H9 (cell line): ENCODE data around the gene TAF4B. TPM values are rescaled to one million over a fixed set of nuclear protein-coding genes. Genes with fewer than 3 reads are reported as not detected.
"Not testable (repeated sequence)": the region's sequence is repeated elsewhere in the genome, so short reads cannot be mapped to it uniquely, and the experiment has no call there.

Experiments
- DNase-seq: peaks from one replicate; pipeline ENCODE4 v3.0.0-alpha.2; 2017
- H2AFZ ChIP-seq: one replicate; pipeline ENCODE4 v1.6.1; 2013; ENCODE audit warnings: mild to moderate bottlenecking, low read length, control low read depth, moderate library complexity
- H2AK5ac ChIP-seq: 2 replicates; pipeline ENCODE4 v1.6.1; 2013; ENCODE audit warnings: low read length, control low read depth, mixed read lengths; ENCODE audit not compliant: insufficient read length
- H2BK120ac ChIP-seq: one replicate; pipeline ENCODE4 v1.6.1; 2013; ENCODE audit warnings: low read depth, mild to moderate bottlenecking, low read length, control low read depth, inconsistent platforms; ENCODE audit not compliant: poor library complexity, severe bottlenecking
- H2BK12ac ChIP-seq: 2 replicates; pipeline ENCODE4 v1.6.1; 2013; ENCODE audit warnings: low read length, control low read depth, mixed read lengths, low read depth; ENCODE audit not compliant: insufficient read length
- H2BK15ac ChIP-seq: 2 replicates; pipeline ENCODE4 v1.6.1; 2013; ENCODE audit warnings: low read depth, low read length, control low read depth
- H2BK20ac ChIP-seq: one replicate; pipeline ENCODE4 v1.6.1; 2013; ENCODE audit warnings: low read depth, mild to moderate bottlenecking, low read length, control low read depth, inconsistent platforms; ENCODE audit not compliant: poor library complexity, severe bottlenecking
- H2BK5ac ChIP-seq: 2 replicates; pipeline ENCODE4 v1.6.1; 2013; ENCODE audit warnings: low read length, control low read depth, mixed read lengths; ENCODE audit not compliant: insufficient read length
- H3K14ac ChIP-seq: 2 replicates; pipeline ENCODE4 v1.6.1; 2013; ENCODE audit warnings: low read length, control low read depth; ENCODE audit not compliant: insufficient read depth
- H3K18ac ChIP-seq: 2 replicates; pipeline ENCODE4 v1.6.1; 2013; ENCODE audit warnings: low read depth, mild to moderate bottlenecking, mixed read lengths, low read length, control low read depth; ENCODE audit not compliant: insufficient read length
- H3K23ac ChIP-seq: 2 replicates; pipeline ENCODE4 v1.6.1; 2013; ENCODE audit warnings: low read length, control low read depth, mixed read lengths, low read depth; ENCODE audit not compliant: insufficient read length
- H3K23me2 ChIP-seq: 2 replicates; pipeline ENCODE4 v1.6.1; 2013; ENCODE audit warnings: low read depth, mild to moderate bottlenecking, mixed read lengths, low read length, control low read depth; ENCODE audit not compliant: insufficient read length, poor library complexity, severe bottlenecking
- H3K27ac ChIP-seq: 2 replicates; pipeline ENCODE4 v1.5.1; 2013; ENCODE audit warnings: low read length, control low read depth, mixed read lengths, low read depth; ENCODE audit not compliant: insufficient read length
- H3K27me3 ChIP-seq: 2 replicates; pipeline ENCODE4 v1.6.1; 2013; ENCODE audit warnings: low read length, control low read depth, inconsistent platforms; ENCODE audit not compliant: insufficient read depth
- H3K4ac ChIP-seq: 2 replicates; pipeline ENCODE4 v1.6.1; 2013; ENCODE audit warnings: low read depth, mild to moderate bottlenecking, control low read depth, inconsistent platforms, low read length, moderate library complexity
- H3K4me1 ChIP-seq: 2 replicates; pipeline ENCODE4 v1.6.1; 2013; ENCODE audit warnings: low read length, control low read depth, inconsistent platforms; ENCODE audit not compliant: insufficient read depth
- H3K4me2 ChIP-seq: 2 replicates; pipeline ENCODE4 v1.6.1; 2013; ENCODE audit warnings: low read length, control low read depth, mixed read lengths; ENCODE audit not compliant: insufficient read length, insufficient read depth
- H3K56ac ChIP-seq: 2 replicates; pipeline ENCODE4 v1.6.1; 2013; ENCODE audit warnings: low read depth, mild to moderate bottlenecking, mixed read lengths, low read length, control low read depth; ENCODE audit not compliant: insufficient read length
- H3K79me1 ChIP-seq: 2 replicates; pipeline ENCODE4 v1.6.1; 2013; ENCODE audit warnings: low read depth, mild to moderate bottlenecking, moderate library complexity, low read length, control low read depth, inconsistent platforms; ENCODE audit not compliant: insufficient read depth, poor library complexity, severe bottlenecking
- H3K79me2 ChIP-seq: 2 replicates; pipeline ENCODE4 v1.6.1; 2013; ENCODE audit warnings: low read length, control low read depth, inconsistent platforms; ENCODE audit not compliant: insufficient read depth
- H3K9ac ChIP-seq: 2 replicates; pipeline ENCODE4 v1.6.1; 2013; ENCODE audit warnings: low read length, control low read depth, mixed read lengths; ENCODE audit not compliant: insufficient read length; ENCODE audit errors: extremely low read depth
- H3K9me3 ChIP-seq: one replicate; pipeline ENCODE4 v1.6.1; 2013; ENCODE audit warnings: low read depth, low read length, inconsistent platforms; ENCODE audit not compliant: control insufficient read depth
- H3T11ph ChIP-seq: one replicate; pipeline ENCODE4 v1.6.1; 2013; ENCODE audit warnings: mild to moderate bottlenecking, low read length, control low read depth, inconsistent platforms
- H4K20me1 ChIP-seq: one replicate; pipeline ENCODE4 v1.6.1; 2013; ENCODE audit not compliant: control insufficient read depth, insufficient read length, insufficient read depth
- H4K5ac ChIP-seq: 2 replicates; pipeline ENCODE4 v1.6.1; 2013; ENCODE audit warnings: low read depth, mild to moderate bottlenecking, mixed read lengths, low read length, control low read depth; ENCODE audit not compliant: insufficient read length
- H4K8ac ChIP-seq: replicated peaks from 2 replicates; pipeline ENCODE4 v1.6.1; 2013; ENCODE audit warnings: low read length, control low read depth, mixed read lengths, low read depth; ENCODE audit not compliant: insufficient read length
- H4K91ac ChIP-seq: 2 replicates; pipeline ENCODE4 v1.6.1; 2013; ENCODE audit warnings: low read depth, mild to moderate bottlenecking, moderate library complexity, mixed read lengths, low read length, control low read depth; ENCODE audit not compliant: insufficient read length
- H3K27ac Mint-ChIP-seq, 3 experiments: 2 replicates in 2 of 3; 3 replicates in 1 of 3; pipeline ENCODE4 v1.8.0; 2020 to 2021; ENCODE audit warnings: mixed read lengths in 3 of 3, mild to moderate bottlenecking in 1 of 3, moderate library complexity in 1 of 3
- H3K27me3 Mint-ChIP-seq: 2 replicates; pipeline ENCODE4 v1.8.0; 2021; ENCODE audit warnings: low read depth, mild to moderate bottlenecking, moderate library complexity, mixed read lengths
- H3K36me3 Mint-ChIP-seq, 3 experiments: 2 replicates in 2 of 3; 3 replicates in 1 of 3; pipeline ENCODE4 v1.8.0; 2020 to 2021; ENCODE audit warnings: low read depth in 3 of 3, mixed read lengths in 3 of 3; ENCODE audit not compliant: insufficient read depth in 1 of 3
- H3K4me1 Mint-ChIP-seq, 2 experiments: 2 replicates each; pipeline ENCODE4 v1.8.0; 2020; ENCODE audit warnings: mixed read lengths in 2 of 2
- H3K4me3 Mint-ChIP-seq, 2 experiments: 2 replicates in 1 of 2; 3 replicates in 1 of 2; pipeline ENCODE4 v1.8.0; 2020 to 2021; ENCODE audit warnings: mild to moderate bottlenecking in 2 of 2, mixed read lengths in 2 of 2, moderate library complexity in 1 of 2
- H3K9me3 Mint-ChIP-seq, 2 experiments: 2 replicates in 1 of 2; 3 replicates in 1 of 2; pipeline ENCODE4 v1.8.0; 2020; ENCODE audit warnings: mild to moderate bottlenecking in 2 of 2, mixed read lengths in 2 of 2, moderate library complexity in 1 of 2
- CTCF ChIP-seq: fragments of 200-600 bp; sonication (generic); conservative IDR thresholded peaks from 3 replicates; pipeline ENCODE4 v1.8.0; 2021; ENCODE audit warnings: antibody characterized with exemption, mild to moderate bottlenecking
- WGBS: extraction: QIAGEN DNeasy Blood & Tissue Kit; methylation state at CpG from one replicate; pipeline ENCODE4 v1.1.7; 2013; ENCODE audit warnings: missing lambda C conversion rate, low lambda C conversion rate, mixed read lengths; ENCODE audit not compliant: insufficient read length; ENCODE audit errors: extremely low coverage; 5-methylcytosine and 5-hydroxymethylcytosine counted together
- total RNA-seq: library from RNA; stranded (reverse); gene quantifications from 2 replicates; pipeline ENCODE4 v1.2.1, GENCODE V29; 2021

The TAF4B gene
- total RNA-seq, 1 experiment from 2014 or later = 19.8 TPM

DNA sequence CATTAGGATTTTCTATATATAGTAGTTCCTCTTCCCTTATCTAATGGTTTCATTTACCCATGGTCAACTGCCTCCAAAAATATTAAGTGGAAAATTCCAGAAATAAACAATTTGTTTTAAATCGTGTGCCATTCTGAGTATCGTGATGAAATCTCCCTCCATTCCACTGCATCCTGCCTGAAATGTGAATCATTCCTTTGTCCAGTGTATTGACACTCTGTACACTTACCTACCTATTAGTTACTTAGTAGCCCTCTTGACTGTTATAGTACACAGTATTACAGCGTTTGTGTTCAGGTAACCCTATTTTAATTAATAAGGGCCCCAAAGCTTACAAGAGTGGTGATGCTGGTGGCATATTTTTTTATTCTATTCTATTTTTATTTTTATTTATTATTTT is 26.2 kb downstream of the TAF4B start:
- H3K27me3 ChIP-seq = no peaks in the 10 kb centered on the region
- H3K4me2 ChIP-seq = no peak overlapping the region
- H2AK5ac ChIP-seq = no peak overlapping the region
- H3K27ac ChIP-seq = no peak overlapping the region
- WGBS = no CpG with 5 or more reads among the region's 3 CpGs
- Mint-ChIP-seq H3K4me1 (peaks cover 11 to 14% of the 10 kb centered on the region in 2 experiments), H3K9me3 (no peaks in the 10 kb centered on the region), H3K27me3 (no peaks in the 10 kb centered on the region), H3K27ac (no peak overlapping the region), H3K4me3 (no peak overlapping the region), H3K36me3 (no peaks in the 10 kb centered on the region; a peak in 1 of 7 replicates)
- H2AFZ ChIP-seq = no peak overlapping the region
- no peak overlapping the region for H4K8ac ChIP-seq
- no peak overlapping the region for H3K56ac ChIP-seq
- H3K18ac ChIP-seq = no peak overlapping the region
- H2BK15ac ChIP-seq = no peak overlapping the region
- H3K23ac ChIP-seq = no peak overlapping the region
- no peak overlapping the region for H3K4ac ChIP-seq
- no peak for TF ChIP-seq CTCF
- H3K9ac ChIP-seq = no peak overlapping the region
- no peak overlapping the region for H3T11ph ChIP-seq
- no peak overlapping the region for H3K14ac ChIP-seq
- H3K79me1 ChIP-seq = peaks cover 3% of the 10 kb centered on the region
- H3K4me1 ChIP-seq = no peaks in the 10 kb centered on the region
- H2BK20ac ChIP-seq = no peak overlapping the region
- no peaks in the 10 kb centered on the region for H4K20me1 ChIP-seq
- no peaks in the 10 kb centered on the region for H3K9me3 ChIP-seq
- DNase-seq = no peak
- peaks cover 5% of the 10 kb centered on the region; the same call in 1 of the 2 replicates for H3K79me2 ChIP-seq
- no peak overlapping the region for H4K5ac ChIP-seq
- H4K91ac ChIP-seq = no peak overlapping the region
- H3K23me2 ChIP-seq = no peaks in the 10 kb centered on the region
- no peak overlapping the region for H2BK120ac ChIP-seq
- H2BK12ac ChIP-seq = no peak overlapping the region
- H2BK5ac ChIP-seq = no peak overlapping the region

DNA sequence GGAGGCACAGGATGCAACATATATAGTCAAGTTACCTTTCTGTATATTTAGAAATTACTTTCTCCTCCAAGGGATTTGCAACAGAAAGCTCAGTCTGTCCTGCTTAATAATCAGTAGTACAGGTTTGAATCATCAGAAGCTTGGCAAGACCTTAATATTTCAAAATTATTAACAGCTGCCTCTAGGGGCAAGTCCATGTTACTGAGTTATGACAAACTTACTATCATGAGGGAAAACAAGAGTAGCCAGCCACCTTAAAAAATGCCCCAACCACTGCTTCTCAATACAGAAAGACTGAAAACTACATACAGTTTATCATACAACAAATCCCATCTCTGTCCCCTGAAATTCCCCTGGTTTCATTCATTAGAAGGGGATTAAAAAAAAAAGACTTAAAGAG is 28.6 kb downstream of the TAF4B start:
- H3K9ac ChIP-seq, H3K9me3 Mint-ChIP-seq, H3K14ac ChIP-seq, H3K18ac ChIP-seq, H3K79me1 ChIP-seq, H3K23ac ChIP-seq, H3K27ac Mint-ChIP-seq, H3K9me3 ChIP-seq, H3K36me3 Mint-ChIP-seq, H4K8ac ChIP-seq, H3K27me3 ChIP-seq, H2BK20ac ChIP-seq, H3K79me2 ChIP-seq, H4K20me1 ChIP-seq, H3K56ac ChIP-seq, H3K4me2 ChIP-seq, H3K4ac ChIP-seq, H2BK12ac ChIP-seq, H4K5ac ChIP-seq, H2BK120ac ChIP-seq, H2BK15ac ChIP-seq, H3K4me1 ChIP-seq, H3T11ph ChIP-seq, H3K23me2 ChIP-seq, H3K4me3 Mint-ChIP-seq, H2AK5ac ChIP-seq, H4K91ac ChIP-seq, DNase-seq, H2BK5ac ChIP-seq, H3K27ac ChIP-seq, H3K27me3 Mint-ChIP-seq, H2AFZ ChIP-seq: not testable (repeated sequence)
- peaks cover 11 to 14% of the 10 kb centered on the region in 2 experiments for H3K4me1 Mint-ChIP-seq
